NCI-H774 (cell line): ENCODE data around the gene DDX51.
A peak's percentile ranks its signal among the peaks of the same experiment; 100 is the strongest.
"Not testable (repeated sequence)": the region's sequence is repeated elsewhere in the genome, so short reads cannot be mapped to it uniquely, and the experiment has no call there.

Source experiments
- DNase-seq: peaks from one replicate; lab custom pipeline; 2025; lab: John Stamatoyannopoulos, UW

The DDX51 gene

DNA sequence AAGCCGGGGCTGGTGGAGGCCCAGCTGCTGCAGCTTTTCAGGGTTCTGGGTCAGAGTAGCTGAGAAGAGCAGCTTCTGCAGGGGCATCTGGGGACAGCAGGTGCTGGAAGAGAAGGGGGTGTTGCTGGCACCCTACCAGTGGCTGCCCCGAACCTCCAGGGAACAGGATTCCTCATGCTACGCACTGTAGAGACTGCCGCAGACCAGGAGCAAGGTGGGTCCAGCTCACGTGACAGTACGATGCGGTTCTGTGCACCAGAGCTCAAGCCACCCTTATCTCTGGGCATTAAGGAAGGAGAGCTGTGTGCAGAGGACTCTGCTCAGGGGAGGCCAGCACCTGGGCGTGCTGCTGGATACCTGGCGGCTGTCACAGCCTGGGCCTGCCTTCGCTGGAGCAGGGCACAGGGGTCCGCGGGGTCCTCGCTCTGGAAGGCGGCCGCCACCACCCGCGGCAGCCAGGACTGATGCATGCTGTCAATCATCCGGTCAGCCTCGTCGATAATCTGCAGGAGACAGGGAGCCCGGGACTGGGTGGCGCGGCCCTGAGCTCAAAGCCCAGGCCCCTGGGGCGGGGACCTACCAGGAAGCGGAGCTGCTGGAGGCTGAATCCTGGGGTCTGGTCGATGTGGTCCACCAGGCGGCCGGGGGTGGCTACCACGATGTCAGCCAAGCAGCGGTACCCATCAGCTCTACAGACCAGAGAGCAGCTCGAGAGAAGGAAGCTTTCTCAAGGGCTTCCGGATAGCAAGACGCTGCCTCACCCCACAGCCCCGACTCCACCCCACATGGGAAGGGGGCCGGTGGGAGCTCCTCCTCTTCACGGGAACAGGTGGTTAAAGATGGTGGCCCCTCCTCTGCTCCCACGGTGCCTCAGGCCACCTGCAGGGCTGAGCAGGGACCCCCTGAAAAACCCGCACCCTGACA lies 2.9 kb downstream of the DDX51 start:
- DNase-seq, result no peak

DNA sequence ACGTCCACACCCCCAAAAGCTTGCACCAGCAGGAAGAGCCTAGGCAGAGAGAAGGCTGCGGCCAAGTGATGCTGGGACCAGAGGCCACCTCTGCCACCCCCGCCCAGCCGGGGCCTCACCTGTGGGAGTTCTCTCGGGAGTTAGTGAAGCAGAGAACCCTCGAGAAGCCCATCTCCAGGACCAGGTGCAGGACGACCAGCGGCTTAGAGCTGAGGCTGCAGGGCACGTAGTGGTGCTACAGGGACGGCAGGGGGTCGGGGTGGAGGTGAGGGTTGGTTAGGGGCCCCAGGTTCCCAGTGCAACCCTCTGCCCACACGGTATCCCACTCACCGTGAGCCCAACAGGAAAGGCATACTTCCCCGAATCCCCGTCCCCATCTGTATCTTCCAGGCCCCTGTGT lies 3.6 kb downstream of the DDX51 start:
- no peak for DNase-seq

DNA sequence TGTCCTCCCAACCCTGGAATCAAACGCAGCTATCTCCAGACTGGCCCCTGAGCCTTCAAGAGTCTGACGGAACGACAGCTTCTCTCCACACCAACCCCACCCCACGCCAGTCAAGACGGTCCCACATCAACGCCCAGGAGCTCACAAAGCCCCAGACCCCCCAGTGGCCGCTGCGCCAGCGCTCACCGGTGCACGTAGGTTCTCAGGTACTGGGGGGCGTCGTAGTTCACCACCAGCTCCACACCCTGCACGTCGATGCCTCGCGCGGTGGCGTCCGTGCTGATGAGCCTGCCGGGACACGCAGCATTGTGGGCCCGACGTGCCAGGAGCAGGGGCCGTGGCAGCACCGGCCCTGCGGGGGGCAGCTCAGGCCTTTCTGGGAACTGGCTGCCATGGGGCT lies 4.2 kb downstream of the DDX51 start:
- DNase-seq, result no peak

DNA sequence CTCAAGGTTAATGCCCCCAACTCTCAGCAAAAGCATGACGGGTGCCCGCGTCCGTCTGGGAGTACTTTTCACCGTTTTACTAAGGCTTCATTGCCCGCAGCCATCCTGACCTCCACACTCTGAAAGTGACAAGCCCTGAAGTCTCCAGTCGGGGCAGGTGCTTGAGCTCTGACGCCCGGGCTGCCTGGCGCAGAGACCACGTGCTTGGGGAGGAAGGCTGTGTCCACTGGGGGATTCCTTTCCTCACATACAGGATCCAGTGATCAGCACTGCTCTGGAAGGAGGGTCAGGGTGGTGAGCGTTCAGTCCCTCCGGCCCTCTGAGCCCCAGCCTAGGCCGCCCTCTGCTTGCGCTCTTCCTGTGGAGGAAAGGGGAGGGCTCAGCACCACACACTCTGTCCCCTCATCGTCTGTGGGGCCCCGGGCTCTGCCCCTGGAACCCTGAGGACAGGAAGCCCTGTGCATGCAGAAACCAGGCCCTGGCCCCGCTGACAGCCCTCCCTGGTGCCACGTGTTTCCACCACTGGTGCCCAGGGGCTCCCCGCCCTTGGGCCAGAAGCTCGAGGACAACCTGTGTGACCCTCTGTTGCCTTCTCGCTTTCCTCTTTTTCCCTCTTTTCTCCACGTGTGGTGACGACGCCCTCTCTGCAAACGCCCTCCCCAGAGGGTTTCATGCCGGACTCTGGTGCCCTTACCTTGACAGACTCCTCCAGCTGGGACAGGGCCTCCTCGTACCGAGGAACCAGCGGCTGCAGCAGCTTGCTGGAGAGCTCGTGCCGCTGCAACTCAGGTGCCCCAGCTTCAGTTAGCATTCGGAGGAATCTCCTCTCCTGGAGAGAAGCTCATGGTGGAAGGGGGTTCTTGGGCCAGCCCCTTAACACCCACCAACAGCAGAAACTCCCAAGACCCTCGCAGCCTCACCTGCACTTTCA lies 4.9 kb downstream of the DDX51 start:
- DNase-seq, result no peak

DNA sequence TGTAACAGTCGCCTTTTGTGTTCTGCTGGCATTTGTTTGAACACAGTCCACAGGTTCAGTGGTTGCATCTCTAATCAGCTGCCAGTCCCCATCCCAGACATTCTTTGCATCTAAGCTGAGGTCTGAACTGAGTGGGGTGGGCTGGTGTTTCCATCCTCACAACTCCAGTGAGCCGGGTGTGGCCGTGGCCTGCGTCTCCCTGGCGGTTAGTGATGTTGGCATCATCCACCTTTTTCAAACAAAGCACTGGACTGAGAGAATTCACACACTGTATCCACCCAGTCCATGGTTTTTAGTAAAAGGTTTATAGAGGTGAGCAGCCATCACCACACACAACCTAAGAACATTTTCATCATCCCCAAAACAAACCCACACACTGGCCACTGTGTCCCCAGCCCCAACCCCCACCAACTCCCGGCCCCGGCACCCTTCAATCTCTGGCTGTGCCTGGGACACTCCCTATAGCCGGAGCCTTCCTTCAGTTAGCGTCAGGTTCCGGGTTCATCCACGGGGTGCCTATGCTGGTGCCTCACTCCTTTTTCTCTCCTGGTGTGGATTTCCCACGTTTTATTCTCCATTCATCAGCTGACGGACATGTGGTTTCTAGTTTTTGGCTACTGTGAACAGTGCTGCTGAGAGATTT lies 6.5 kb downstream of the DDX51 start:
- no peak for DNase-seq

DNA sequence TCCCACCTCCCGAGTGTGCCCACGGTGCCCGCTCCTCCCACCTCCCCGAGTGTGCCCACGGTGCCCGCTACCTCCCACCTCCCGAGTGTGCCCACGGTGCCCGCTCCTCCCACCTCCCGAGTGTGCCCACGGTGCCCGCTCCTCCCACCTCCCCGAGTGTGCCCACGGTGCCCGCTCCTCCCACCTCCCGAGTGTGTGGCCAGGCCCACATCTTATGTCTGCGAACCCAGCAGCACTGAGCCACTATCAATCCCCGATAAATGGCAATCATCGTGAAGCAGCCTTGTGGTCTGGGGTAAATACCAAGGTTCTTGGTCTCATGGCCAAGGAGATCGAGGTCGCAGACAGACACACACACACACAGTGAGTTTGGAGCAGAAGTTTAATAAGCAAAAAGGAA lies 7.9 kb downstream of the DDX51 start:
- DNase-seq, result not testable (repeated sequence)

DNA sequence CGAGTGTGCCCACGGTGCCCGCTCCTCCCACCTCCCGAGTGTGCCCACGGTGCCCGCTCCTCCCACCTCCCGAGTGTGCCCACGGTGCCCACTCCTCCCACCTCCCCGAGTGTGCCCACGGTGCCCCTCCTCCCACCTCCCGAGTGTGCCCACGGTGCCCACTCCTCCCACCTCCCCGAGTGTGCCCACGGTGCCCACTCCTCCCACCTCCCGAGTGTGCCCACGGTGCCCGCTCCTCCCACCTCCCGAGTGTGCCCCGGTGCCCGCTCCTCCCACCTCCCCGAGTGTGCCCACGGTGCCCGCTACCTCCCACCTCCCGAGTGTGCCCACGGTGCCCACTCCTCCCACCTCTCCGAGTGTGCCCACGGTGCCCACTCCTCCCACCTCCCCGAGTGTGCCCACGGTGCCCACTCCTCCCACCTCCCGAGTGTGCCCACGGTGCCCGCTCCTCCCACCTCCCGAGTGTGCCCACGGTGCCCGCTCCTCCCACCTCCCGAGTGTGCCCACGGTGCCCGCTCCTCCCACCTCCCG lies 9.4 kb downstream of the DDX51 start:
- DNase-seq, result not testable (repeated sequence)

DNA sequence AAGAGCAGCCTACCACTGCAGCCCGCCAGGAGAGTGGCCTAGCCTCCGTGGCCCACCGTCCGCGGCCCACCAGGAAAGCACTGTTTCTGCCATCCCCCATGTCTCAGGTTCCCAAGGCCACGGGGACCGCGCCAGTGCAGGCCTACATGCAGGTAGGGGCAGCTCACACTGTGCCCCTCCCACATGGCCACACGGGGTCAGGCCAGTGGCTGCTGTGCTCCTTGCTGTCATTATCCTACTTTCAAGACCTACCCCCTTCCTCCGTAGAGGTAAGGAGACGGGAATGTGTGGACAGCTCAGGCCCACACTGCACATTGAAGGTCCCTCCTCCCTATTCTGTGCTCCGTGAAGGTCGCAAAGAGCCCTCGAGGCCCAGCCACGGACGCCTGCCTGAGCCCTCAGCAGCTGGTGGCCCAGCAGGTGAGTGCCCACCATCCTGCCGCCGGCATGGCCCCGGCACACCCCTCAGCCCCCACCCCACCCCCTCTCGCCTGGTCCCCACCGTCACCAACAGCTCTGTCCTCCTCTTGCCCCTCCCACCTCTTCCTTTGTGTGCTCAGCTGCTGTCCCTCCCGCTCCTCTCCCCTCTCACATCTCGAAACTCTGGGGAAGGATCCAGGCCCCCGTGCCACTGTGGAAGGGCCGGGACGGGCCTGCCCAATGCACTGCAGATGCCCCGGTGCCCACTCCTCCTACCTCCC lies 10.0 kb downstream of the DDX51 start:
- peak; percentile 64 for DNase-seq

DNA sequence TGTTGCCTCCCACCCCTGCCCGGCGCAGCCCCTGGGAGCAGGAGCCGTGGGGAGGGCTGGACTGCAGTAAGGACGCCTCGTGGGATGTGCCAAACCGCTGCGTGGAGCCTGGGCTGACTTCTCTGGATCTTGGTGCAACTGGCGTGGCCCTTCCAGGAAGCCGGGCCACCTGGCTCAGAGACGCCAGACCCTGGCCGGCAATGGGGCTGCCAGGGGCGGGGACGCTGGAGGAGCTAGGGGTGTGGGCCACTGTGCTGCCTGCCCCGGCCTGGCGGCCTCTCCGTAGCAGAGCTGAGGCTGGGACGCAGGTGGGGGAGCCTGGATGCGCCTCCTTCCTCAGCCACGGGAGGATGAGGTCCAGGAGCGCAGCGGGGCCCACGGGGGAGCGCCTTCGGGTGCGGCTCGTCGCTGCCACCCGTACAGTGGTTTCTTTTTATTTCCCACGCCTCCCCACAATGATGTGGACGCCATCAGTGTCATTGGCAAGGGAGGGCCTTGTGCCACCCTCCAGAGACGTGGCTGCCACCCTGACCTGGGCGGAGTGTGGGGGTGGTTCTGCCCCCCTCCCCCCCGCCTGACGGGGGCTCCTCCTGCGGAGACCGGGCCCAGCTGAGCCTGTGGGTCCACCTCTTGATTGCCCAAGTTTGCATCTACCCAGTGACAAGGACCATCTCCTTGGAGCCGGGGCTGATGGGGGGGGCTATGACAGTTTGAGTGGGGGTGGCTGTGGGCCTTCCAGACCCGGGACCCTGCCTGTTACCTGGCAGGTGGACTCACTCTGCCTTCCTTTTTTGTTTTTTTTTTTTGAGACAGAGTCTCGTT lies 11.3 kb downstream of the DDX51 start:
- no peak for DNase-seq

DNA sequence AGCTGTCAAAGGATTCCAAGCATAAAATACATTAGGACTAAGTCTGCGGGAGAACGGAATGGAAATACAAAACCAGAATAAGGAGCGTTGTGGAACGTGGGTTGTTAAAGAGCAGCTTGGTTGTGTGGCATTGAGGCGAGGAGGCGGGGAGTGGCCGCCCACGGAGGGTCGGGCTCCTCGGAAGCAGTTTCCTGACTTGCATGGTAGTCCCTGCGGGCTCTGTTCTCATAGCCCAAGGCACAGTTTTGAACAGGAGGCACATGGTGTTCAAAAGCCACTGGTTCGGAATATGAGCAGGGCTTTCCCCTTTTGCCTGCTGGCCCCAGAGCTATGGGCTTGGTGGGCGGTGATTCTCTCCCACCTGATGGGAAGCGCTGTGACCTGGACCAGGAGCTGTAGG lies 12.2 kb downstream of the DDX51 start:
- DNase-seq, result no peak

DNA sequence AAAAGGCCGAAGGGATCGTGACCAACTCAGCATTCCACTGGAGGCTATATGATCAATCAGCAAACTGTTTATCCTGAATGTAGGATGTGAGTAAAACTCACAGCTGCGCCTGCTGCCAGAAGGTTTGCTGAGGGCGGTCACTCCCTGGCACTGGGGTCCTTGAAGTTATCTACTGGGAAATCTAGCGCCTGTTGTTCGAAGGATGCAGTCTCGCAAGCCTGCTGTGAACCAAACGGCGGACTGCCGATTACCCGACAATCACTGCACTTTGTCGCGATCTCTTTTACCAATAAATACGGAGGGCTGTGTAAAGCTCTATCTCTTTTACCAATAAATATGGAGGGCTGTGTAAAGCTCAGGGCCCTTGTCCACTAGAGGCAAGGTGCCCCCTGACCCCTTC lies 12.9 kb downstream of the DDX51 start:
- DNase-seq, result no peak

DNA sequence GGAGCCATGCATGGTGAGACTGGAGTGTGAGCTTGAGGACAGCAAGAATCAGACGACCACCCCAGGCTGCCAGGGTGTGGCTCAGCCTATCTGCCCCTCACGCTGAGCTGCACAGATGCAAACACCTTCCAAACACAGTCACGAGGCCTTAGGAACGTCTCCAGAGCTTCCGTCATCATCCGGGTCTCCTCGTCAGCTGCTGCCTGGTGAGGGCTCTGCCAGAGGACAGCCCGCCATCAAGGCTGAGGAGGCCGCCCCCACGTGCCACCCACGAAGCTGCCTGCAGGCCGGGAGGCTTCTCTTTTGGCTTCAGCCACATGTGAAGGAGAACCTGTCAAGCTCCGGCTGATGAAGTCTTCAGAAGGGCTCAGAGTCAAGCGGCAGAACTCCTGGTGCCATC lies 13.4 kb downstream of the DDX51 start:
- DNase-seq, result no peak

DNA sequence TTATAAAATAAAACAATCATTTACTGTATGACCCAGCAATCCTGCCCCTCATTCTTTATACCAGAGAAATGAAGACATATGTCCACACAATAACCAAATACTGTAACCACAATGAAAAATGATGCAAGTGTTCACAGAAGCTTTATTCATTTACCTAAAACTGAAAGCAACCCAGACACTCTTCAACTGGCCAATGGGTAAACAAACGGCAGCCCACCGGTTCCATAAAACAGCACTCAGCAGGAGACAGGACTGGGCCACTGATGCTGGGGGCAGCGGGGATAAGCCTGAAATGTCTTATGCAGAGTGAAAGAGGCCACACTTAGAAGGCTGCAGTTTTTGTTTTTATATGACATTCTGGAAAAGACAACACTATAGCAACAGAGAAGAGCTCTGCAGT lies 15.1 kb downstream of the DDX51 start:
- no peak for DNase-seq

DNA sequence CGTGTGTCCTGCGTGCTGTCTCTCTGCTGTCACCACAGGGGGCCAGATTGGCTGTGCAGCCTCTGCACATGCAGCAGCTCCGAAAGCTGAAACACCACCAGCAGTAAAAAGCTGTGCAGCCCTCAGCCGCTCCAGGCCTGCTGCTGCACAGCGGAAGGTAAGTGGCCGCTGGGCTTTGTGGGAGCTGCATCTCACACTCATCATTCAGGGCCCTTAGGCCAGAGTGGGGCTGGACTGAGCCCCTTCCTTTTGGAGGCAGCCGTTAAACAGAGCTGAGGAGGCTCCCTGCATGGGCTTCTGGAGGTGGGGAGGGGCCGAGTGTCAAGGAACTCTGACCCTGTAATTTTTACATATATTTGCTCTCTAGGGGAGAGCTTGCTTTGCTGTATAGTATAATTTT lies 17.1 kb downstream of the DDX51 start:
- no peak for DNase-seq

DNA sequence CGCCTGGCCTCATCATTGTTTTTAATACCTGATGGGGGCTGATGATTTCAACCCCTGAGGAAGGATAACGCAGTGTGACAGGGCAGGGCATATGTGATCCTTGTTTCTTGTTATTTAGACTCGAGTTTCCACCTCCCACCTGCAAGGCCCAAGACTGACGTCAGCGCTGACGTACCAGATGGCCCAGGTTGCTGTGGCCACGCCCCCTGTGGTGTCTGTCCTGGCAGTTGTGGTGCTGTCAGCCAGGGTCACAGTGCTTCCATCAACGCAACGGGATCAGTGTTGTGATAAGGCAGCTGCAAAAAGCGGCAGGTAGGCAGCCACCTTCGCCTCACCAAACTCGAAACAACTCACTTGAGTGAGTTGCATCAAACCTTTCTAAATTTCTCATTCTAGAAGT lies 18.4 kb downstream of the DDX51 start:
- no peak for DNase-seq

DNA sequence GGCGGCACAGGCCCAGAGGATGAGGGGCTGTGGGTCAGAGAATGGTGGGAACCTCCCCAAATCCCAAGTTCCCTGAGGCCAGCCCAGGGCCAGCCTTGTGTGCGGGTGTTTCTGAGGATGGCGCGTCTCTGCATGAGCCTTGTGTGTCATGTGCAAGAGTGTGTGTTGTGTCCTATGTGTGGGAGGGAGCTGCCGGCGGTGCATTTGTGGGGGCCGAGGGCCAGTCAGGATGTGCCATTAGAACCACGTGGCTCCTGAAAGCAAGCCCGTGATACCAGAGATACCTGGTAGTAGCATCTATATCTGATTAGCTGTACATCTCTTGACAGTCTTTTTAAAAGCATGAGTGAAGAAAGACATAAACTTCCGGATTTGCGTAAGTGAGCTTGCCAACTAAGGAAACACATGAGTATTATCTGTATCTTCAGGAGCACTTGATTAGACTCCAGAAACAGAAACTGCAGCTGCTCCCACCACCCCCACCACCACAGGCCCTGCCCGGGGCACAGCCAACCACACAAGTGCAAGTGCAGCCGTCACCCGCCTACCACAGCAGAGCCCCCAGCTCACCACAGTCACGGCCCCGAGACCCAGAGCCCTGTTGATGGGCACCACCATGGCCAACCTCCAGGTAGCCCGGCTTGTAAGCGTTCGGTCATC lies 19.2 kb downstream of the DDX51 start:
- DNase-seq, result no peak

DNA sequence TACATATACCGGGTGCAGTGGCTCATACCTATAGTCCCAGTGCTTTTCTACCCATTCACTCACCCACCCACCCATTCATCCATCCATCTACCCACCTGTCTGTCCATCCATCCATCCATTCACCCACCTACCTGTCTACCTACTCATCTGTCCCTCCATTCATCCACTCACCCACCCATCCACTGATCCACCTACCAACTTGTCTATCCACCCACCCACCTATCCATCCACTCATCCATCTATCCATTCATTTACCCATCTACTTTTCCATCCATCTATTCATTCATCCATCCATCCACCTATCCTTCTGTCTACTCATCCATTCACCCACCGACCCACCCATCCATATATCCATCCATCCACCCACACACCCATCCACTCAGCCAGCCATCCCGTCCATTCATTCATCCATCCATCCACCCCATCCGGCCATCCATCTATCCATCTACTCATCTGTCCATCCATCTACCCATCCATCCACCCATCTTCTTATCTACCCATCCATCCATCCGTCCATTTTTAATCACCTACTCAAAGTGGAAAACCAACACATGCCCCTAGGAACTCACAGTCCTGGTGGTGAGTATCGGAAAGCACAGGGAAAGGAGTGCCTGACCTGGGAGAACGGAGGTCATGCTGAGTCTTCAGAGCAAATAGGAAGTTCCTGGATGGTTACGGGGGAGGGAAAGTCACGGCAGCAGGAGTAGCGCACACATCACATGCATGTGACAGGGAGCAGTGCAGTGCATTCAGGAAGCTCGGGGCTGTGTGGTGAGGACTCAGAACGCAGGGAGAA lies 20.0 kb downstream of the DDX51 start:
- no peak for DNase-seq

DNA sequence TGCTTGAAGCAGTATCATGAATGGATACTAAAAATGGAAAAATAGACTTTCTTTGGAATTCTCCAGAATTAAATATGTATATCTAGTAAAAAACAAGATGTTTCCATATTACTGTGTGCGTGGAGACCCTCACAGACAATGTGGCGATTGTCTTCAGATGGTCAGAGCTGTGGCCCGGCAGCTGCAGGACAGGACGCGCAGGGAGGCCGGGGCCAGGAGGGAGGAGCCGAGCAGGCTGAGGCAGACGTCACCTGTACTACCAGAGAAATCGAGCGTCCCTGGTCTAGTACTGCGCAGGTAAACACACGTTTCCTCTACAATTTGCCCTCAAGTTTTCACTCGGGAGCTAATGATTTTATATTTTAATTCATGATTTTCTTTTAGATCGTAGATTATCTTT lies 22.8 kb downstream of the DDX51 start:
- DNase-seq, result no peak

DNA sequence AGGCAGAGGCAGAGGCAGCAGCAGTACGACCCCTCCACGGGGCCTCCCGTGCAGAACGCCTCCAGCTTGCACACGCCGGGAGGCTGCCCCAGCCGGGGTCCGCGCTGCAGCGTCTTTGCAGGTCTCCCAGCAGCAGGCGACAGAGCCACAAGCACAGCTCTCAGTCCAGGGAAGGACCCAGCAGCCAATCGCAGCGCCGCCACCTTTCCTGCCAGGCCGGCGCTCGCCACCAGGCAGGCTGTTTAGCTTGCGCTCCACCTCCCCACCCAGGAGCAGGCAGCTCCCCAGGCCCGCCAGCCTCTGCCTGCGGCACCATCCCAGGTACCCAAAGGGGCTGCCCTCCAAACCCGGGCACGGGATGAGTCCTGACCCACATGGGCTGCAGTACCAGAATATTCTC lies 25.2 kb downstream of the DDX51 start:
- DNase-seq, result no peak

DNA sequence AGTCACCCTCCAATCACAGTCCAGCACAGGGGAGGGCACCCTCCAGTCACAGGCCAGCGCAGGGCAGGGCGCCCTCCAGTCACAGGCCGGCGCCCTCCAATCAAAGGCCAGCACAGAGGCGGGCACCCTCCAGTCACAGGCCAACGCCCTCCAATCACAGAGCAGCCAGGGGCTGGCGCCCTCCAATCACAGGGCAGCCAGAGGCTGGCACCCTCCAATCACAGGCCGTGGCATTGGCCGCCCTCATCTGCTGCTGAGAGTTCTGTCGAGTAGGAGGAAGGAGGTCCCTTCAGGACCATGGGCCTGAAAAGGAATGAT lies 26.6 kb downstream of the DDX51 start:
- no peak for DNase-seq
